Measurements from ENCODE around the gene DST.
"Not testable (repeated sequence)": the region's sequence is repeated elsewhere in the genome, so short reads cannot be mapped to it uniquely, and the experiment has no call there.

The DST gene

GRCh38 chr6:56664029-56664428, 21.3 kb upstream of the DST start:
- H3K27ac ChIP-seq (ENCODE audit: insufficient read depth, low read length, poor library complexity, severe bottlenecking), result no peak overlapping the region
- DNase-seq, result no peak

GRCh38 chr6:56663344-56663743, 20.7 kb upstream of the DST start:
- Histone ChIP-seq H3K9me3 (ENCODE audit: control insufficient read depth, low read length) (no peaks in the 10 kb centered on the region), H3K27me3 (replicated peaks; ENCODE audit: control insufficient read depth, insufficient read depth, low read length, poor library complexity, severe bottlenecking) (no peaks in the 10 kb centered on the region), H3K4me1 (ENCODE audit: control insufficient read depth, insufficient read depth, low read length, poor library complexity, severe bottlenecking) (no peaks in the 10 kb centered on the region), H3K4me3 (ENCODE audit: insufficient read depth, low read depth, low read length, poor library complexity, severe bottlenecking) (no peak overlapping the region), H3K27ac (ENCODE audit: insufficient read depth, low read length, poor library complexity, severe bottlenecking) (no peak overlapping the region), H3K36me3 (ENCODE audit: control insufficient read depth, insufficient read depth, low read length) (no peaks in the 10 kb centered on the region)
- no peak for DNase-seq

More at GRCh38 chr6:56664029-56664428, 21.3 kb upstream of the DST start:
- Histone ChIP-seq H3K27me3 (replicated peaks; ENCODE audit: control insufficient read depth, insufficient read depth, low read length, poor library complexity, severe bottlenecking) (no peaks in the 10 kb centered on the region), H3K4me1 (ENCODE audit: control insufficient read depth, insufficient read depth, low read length, poor library complexity, severe bottlenecking) (no peaks in the 10 kb centered on the region), H3K9me3 (ENCODE audit: control insufficient read depth, low read length) (no peaks in the 10 kb centered on the region), H3K4me3 (ENCODE audit: insufficient read depth, low read depth, low read length, poor library complexity, severe bottlenecking) (no peak overlapping the region), H3K36me3 (ENCODE audit: control insufficient read depth, insufficient read depth, low read length) (no peaks in the 10 kb centered on the region)

- not testable (repeated sequence) for H3K4me1 ChIP-seq (ENCODE audit: control insufficient read depth, insufficient read depth, low read length, poor library complexity, severe bottlenecking); H3K36me3 ChIP-seq (ENCODE audit: control insufficient read depth, insufficient read depth, low read length); H3K27ac ChIP-seq (ENCODE audit: insufficient read depth, low read length, poor library complexity, severe bottlenecking); DNase-seq; H3K27me3 ChIP-seq (replicated peaks; ENCODE audit: control insufficient read depth, insufficient read depth, low read length, poor library complexity, severe bottlenecking); H3K9me3 ChIP-seq (ENCODE audit: control insufficient read depth, low read length); H3K4me3 ChIP-seq (ENCODE audit: insufficient read depth, low read depth, low read length, poor library complexity, severe bottlenecking)
Measured at GRCh38 chr6:56661338-56661737, 18.6 kb upstream of the DST start.

GRCh38 chr6:56660381-56660730, 17.7 kb upstream of the DST start:
- H3K4me3 ChIP-seq (ENCODE audit: insufficient read depth, low read depth, low read length, poor library complexity, severe bottlenecking), result no peak overlapping the region
- H3K9me3 ChIP-seq (ENCODE audit: control insufficient read depth, low read length), result no peaks in the 10 kb centered on the region
- DNase-seq, result no peak
- H3K27ac ChIP-seq (ENCODE audit: insufficient read depth, low read length, poor library complexity, severe bottlenecking), result no peak overlapping the region
- no peaks in the 10 kb centered on the region for H3K4me1 ChIP-seq (ENCODE audit: control insufficient read depth, insufficient read depth, low read length, poor library complexity, severe bottlenecking)
- no peaks in the 10 kb centered on the region for H3K36me3 ChIP-seq (ENCODE audit: control insufficient read depth, insufficient read depth, low read length)
- no peaks in the 10 kb centered on the region for H3K27me3 ChIP-seq (replicated peaks; ENCODE audit: control insufficient read depth, insufficient read depth, low read length, poor library complexity, severe bottlenecking)

GRCh38 chr6:56659721-56660380, 17.2 kb upstream of the DST start:
- Histone ChIP-seq H3K36me3 (ENCODE audit: control insufficient read depth, insufficient read depth, low read length) (no peaks in the 10 kb centered on the region), H3K4me1 (ENCODE audit: control insufficient read depth, insufficient read depth, low read length, poor library complexity, severe bottlenecking) (no peaks in the 10 kb centered on the region), H3K4me3 (ENCODE audit: insufficient read depth, low read depth, low read length, poor library complexity, severe bottlenecking) (no peak overlapping the region), H3K27ac (ENCODE audit: insufficient read depth, low read length, poor library complexity, severe bottlenecking) (no peak overlapping the region), H3K27me3 (replicated peaks; ENCODE audit: control insufficient read depth, insufficient read depth, low read length, poor library complexity, severe bottlenecking) (no peaks in the 10 kb centered on the region), H3K9me3 (ENCODE audit: control insufficient read depth, low read length) (no peaks in the 10 kb centered on the region)
- DNase-seq, result no peak

- Histone ChIP-seq H3K4me3 (ENCODE audit: insufficient read depth, low read depth, low read length, poor library complexity, severe bottlenecking) (no peak overlapping the region), H3K27ac (ENCODE audit: insufficient read depth, low read length, poor library complexity, severe bottlenecking) (no peak overlapping the region), H3K9me3 (ENCODE audit: control insufficient read depth, low read length) (no peaks in the 10 kb centered on the region), H3K36me3 (ENCODE audit: control insufficient read depth, insufficient read depth, low read length) (no peaks in the 10 kb centered on the region), H3K4me1 (ENCODE audit: control insufficient read depth, insufficient read depth, low read length, poor library complexity, severe bottlenecking) (no peaks in the 10 kb centered on the region), H3K27me3 (replicated peaks; ENCODE audit: control insufficient read depth, insufficient read depth, low read length, poor library complexity, severe bottlenecking) (no peaks in the 10 kb centered on the region)
- DNase-seq, result no peak
Measured at GRCh38 chr6:56658326-56658725, 15.6 kb upstream of the DST start.

- H3K4me1 ChIP-seq (ENCODE audit: control insufficient read depth, insufficient read depth, low read length, poor library complexity, severe bottlenecking), result no peaks in the 10 kb centered on the region
- no peak for DNase-seq
- no peak overlapping the region for H3K27ac ChIP-seq (ENCODE audit: insufficient read depth, low read length, poor library complexity, severe bottlenecking)
- H3K27me3 ChIP-seq (replicated peaks; ENCODE audit: control insufficient read depth, insufficient read depth, low read length, poor library complexity, severe bottlenecking), result no peaks in the 10 kb centered on the region
- no peaks in the 10 kb centered on the region for H3K9me3 ChIP-seq (ENCODE audit: control insufficient read depth, low read length)
- no peak overlapping the region for H3K4me3 ChIP-seq (ENCODE audit: insufficient read depth, low read depth, low read length, poor library complexity, severe bottlenecking)
- H3K36me3 ChIP-seq (ENCODE audit: control insufficient read depth, insufficient read depth, low read length), result no peaks in the 10 kb centered on the region
Measured at GRCh38 chr6:56657354-56657753, 14.7 kb upstream of the DST start.

GRCh38 chr6:56656466-56656865, 13.8 kb upstream of the DST start:
- Histone ChIP-seq H3K9me3 (ENCODE audit: control insufficient read depth, low read length) (no peaks in the 10 kb centered on the region), H3K36me3 (ENCODE audit: control insufficient read depth, insufficient read depth, low read length) (no peaks in the 10 kb centered on the region), H3K4me1 (ENCODE audit: control insufficient read depth, insufficient read depth, low read length, poor library complexity, severe bottlenecking) (no peaks in the 10 kb centered on the region), H3K4me3 (ENCODE audit: insufficient read depth, low read depth, low read length, poor library complexity, severe bottlenecking) (no peak overlapping the region), H3K27ac (ENCODE audit: insufficient read depth, low read length, poor library complexity, severe bottlenecking) (no peak overlapping the region), H3K27me3 (replicated peaks; ENCODE audit: control insufficient read depth, insufficient read depth, low read length, poor library complexity, severe bottlenecking) (no peaks in the 10 kb centered on the region)
- no peak for DNase-seq

GRCh38 chr6:56655996-56656395, 13.3 kb upstream of the DST start:
- H3K36me3 ChIP-seq (ENCODE audit: control insufficient read depth, insufficient read depth, low read length), result no peaks in the 10 kb centered on the region
- no peak overlapping the region for H3K4me3 ChIP-seq (ENCODE audit: insufficient read depth, low read depth, low read length, poor library complexity, severe bottlenecking)
- no peak for DNase-seq
- H3K27me3 ChIP-seq (replicated peaks; ENCODE audit: control insufficient read depth, insufficient read depth, low read length, poor library complexity, severe bottlenecking), result no peaks in the 10 kb centered on the region
- H3K4me1 ChIP-seq (ENCODE audit: control insufficient read depth, insufficient read depth, low read length, poor library complexity, severe bottlenecking), result no peaks in the 10 kb centered on the region
- H3K27ac ChIP-seq (ENCODE audit: insufficient read depth, low read length, poor library complexity, severe bottlenecking), result no peak overlapping the region
- H3K9me3 ChIP-seq (ENCODE audit: control insufficient read depth, low read length), result no peaks in the 10 kb centered on the region

- Histone ChIP-seq H3K9me3 (ENCODE audit: control insufficient read depth, low read length) (no peaks in the 10 kb centered on the region), H3K36me3 (ENCODE audit: control insufficient read depth, insufficient read depth, low read length) (no peaks in the 10 kb centered on the region), H3K27me3 (replicated peaks; ENCODE audit: control insufficient read depth, insufficient read depth, low read length, poor library complexity, severe bottlenecking) (no peaks in the 10 kb centered on the region), H3K27ac (ENCODE audit: insufficient read depth, low read length, poor library complexity, severe bottlenecking) (no peak overlapping the region), H3K4me1 (ENCODE audit: control insufficient read depth, insufficient read depth, low read length, poor library complexity, severe bottlenecking) (no peaks in the 10 kb centered on the region), H3K4me3 (ENCODE audit: insufficient read depth, low read depth, low read length, poor library complexity, severe bottlenecking) (no peak overlapping the region)
- no peak for DNase-seq
Measured at GRCh38 chr6:56655249-56655648, 12.6 kb upstream of the DST start.

Data from effector memory CD4-positive, alpha-beta T cell (primary cell).